HCEC 1CT (cell line): ENCODE measurements around the gene GREB1.
A peak's percentile ranks its signal among the peaks of the same experiment; 100 is the strongest.

Experiments
- DNase-seq: peaks from one replicate; pipeline ENCODE4 v3.0.0-alpha.2; 2017

Gene GREB1

DNA sequence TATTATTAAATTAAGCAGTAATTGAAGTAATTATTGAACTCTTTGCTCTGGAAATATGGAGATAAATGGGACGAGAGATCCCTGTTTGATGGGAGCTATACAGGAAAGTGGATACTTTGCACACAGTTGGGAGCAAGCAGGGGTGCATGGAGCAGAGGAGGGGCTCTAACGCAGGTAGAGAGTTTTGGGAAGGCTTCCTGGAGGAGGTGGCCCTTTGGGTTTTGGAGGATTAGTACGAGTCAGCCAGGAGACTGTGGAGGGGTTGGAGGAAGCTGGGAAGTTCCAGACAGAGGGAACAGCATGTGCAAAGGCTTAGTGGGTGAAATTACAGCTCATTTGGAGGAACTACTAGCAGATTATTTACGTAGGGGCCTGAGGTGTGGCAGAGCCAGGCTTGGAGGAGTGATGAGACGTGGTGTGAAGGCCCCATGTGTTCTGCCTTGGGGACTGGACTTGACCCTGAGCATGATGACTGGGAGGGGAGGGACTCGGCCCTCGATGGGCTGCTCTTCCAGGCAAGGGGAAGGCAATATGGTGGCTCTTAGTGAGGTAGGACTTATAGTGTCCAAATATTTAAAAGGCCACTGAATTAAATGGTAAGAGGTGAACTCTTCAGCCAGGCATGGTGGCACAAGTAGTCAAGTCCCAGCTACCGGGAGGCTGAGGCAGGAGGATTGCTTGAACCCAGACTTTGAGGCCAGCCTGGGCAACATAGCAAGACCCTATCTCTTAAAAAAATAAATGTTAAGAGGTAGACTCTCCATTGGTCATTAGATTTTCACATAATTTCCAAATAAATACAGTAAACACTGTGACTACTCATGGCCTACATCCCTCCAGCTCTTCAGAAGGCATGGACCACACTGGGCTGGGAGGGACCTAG is 30.2 kb downstream of the GREB1 start:
- DNase-seq: no peak

DNA sequence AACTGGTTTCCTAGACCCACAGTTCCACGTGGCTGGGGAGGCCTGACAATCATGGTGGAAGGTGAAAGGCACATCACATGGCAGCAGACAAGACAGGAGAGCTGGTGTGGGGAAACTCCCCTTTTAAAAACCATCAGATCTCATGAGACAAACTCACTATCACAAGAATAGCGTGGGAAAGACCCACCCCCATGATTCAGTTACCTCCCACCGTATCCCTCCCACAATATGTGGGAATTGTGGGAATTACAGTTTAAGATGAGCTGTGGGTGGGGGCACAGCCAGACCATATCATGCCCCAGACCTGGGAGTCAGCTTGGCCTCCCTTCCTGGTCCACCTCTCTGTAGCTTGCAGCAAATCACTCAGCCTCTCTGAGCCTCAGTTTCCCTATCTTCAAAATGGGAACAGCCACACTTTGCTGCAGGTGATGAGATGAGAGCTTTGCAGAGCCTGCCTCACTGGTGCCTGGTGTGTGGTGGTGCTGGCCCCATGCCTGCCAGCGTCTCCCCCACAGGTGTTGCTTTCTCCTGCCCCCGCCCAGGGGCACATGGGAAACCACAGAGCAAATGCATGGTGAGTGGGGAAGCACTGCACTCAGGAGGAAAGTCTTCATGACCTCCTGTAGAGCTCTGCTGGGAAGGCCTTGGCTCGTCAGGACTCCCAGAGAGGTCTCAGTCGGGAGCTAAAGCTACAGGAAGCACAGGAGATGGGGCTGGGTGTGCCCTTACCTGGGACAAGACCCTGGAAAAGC is 31.1 kb downstream of the GREB1 start:
- no peak for DNase-seq

DNA sequence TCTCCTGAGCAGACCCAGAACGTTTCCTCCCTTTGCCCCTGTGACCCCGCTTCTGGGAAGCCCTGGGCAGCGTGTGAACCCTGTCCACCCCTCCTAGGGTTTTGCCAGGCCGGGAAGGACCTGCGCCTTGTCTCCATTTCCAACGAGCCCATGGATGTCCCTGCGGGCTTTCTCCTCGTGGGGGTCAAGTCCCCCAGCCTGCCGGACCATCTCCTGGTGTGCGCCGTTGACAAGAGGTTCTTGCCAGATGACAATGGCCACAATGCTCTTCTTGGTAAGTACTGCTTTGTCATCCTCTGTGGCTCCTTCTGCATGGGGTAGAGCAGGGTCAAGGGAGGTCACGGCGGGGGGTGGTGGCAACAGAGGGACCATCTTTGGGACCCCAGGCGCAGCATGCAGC is 32.5 kb downstream of the GREB1 start:
- DNase-seq: no peak

DNA sequence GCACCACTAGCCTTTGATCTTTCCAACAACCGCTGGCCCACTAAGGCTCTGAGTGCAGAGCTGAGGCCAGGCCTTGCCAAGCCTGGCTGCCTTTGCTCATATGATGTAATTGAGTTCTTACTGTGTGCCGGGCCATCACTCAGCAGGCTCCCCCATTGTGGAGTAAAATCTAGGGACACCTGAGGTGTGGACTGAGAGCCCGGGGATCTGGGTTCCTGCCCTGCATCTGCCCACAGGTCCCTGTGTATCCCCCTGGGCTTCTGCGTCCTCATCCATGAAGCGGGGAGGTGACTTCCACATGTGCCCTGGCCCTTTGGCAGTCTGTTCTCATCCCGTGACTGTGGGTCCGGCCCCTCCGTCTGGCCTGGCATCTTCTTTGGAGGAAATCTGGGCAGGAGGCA is 33.8 kb downstream of the GREB1 start:
- no peak for DNase-seq

DNA sequence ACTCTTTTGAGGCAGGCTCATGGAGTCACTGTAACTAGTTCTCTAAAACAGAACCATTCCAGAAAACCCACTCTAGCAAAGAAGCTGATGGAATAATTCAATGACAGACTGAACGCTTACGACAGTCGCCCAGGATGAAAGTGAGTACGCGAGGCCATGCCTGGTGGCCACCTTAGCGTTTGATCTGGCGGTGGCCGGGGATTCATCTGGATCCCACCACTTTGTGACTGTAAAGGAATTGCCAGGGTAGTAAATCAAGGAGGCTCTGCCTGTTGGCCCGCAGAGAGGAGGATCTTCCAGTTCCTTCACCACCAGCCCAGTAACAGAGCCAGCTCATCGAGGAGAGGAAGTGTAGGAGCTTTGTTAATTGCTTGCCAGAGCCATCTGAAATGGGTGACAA is 34.6 kb downstream of the GREB1 start:
- no peak for DNase-seq

DNA sequence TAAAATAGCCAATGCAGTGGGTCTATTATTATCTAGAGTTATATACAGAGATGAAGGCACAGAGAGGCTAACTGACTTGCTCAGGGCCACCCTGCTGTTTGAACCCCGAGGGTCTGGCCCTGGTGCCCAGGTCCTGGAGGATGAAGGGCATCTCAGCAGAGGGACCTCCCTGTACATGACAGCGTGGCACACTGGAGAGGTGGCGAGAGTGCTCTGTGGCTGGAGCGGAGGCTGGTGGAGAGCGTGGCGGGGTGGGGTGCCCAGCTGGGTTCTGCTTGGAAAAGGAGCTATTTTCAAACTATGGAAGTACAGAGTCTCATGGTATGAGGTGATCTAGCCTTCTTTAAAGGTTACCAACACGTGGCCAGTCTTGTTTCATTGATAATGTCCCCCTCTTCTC is 35.8 kb downstream of the GREB1 start:
- DNase-seq: no peak

DNA sequence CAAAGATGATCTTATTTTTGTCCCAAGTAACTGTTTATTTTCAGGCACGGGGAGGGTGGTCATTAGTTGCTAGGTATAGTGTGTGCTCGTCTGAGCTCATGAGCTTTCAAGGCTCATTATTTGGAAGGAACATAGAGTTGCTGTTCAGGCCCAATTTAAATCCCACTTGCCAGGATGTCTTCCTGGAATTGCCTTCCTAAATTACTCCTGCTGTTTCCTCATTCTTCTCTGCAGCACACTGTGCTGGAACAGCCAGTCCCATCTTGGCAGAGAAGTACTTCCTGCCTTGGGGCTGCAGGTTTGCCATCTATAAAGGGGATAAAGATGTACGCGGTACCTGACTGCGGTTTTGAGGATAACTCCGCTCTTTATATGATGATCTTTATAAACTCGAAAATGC is 37.3 kb downstream of the GREB1 start:
- DNase-seq: no peak

DNA sequence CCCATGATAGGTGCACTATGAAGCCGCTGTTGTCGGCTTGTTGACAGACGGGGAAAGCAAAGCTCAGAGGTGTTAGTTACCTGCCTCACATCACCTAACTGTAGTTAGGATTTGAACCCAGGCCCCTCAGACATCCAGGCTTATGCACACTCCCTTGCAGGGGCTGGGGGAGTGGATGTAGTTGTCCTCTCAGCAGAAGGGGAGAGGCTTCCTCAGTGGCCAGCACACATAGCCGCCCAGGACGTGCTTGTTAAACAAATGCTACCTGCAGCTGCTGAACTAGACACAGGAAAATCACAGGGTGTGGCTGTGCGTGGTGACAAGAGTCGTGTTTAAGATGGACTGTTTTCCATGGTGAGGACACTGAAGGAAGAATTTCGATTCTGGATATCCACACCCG is 39.2 kb downstream of the GREB1 start:
- no peak for DNase-seq

DNA sequence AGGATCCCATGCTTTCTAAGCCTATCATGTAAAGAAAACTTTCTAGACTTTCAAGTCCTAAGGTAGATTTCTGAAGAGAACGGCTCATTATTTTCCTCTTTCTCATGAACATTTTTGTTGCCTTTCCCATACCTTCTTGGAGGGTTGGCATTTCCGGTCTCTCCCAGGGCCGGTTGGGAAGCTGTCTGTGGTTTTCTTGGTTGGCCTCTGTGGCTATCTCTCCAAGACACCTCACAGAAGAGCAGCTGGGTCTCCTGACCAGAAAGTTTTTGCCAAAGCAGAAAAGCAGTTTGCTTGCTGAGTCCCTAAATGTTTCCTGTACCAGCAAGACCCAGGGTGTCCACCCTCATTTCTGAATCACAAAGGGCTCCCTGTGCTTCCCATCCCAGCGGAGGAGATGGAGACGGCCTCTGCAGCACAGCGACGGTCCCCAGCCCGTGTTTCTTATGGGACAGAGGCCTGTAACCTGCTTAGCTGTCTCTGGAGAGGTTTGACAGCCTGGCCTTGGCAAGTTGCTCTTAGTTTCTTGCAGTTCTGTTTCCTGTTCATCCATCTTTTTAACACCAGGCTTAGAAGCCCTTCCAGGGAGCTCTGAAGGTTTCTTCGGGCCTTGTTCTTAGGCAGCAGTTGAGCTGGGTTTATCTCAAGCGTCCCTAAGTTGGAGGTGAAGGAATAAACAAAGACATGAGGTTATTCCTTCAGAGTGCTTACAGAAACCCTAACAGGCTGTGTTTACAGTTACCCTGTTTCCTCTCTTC is 39.8 kb downstream of the GREB1 start:
- DNase-seq: peak; percentile 46

DNA sequence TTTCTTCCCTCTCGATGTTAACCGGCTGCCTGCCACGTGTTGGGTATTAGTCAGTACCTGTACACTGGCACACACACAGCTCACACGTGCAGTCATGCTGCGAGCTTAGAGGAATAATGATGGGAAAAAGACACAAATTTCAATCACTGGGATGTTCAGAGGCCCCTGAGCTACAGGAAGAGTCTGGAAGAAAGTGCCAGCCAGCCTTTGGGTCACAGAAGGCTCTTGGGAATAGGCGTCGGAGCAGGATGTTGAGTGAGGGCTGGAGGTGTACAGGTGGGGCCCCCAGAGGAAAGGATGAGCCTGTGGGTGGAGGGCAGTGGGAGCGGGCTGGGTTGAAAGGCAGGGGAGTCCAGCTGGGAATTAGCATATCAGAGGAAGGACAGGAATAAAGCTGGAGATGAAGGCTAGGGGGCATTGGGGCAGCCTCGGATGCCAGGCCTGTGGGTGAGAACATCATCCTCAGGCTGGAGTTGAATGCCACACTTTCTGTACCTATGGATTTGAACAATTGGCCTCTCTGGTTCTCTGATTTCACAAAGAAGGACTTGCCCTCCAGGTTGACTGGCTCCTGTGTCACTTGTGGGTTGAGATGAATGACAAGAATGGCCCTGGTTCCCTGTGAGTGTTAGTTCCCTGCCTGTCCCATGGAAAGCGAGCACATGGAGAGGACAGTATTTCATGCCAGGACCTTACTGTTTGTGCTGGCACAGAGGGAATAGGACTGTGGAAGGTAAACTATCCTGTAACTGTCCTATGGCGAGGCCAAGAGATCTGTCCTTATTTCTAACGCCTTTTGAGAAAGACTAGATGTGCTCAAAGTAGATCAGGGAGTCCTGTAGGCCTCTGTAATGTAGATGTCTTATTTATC is 40.6 kb downstream of the GREB1 start:
- no peak for DNase-seq

DNA sequence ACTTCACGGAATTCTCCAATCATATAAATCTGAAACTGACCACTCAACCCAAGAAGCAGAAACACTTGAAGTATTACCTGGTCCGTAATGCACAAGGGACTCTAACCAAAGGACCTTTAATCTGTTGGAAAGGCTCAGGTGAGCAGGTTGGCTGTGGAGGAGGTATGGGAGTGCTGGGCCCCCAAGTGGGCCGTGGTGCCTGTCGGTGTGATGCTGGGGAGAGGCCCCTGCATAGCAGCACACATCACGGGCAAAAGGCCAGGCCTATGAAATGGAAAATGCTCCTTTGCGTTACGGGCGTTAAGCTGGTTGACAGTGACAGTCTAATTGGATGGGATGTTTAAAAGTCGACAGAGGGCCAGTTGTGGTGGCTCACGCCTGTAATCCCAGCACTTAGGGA is 42.6 kb downstream of the GREB1 start:
- no peak for DNase-seq

DNA sequence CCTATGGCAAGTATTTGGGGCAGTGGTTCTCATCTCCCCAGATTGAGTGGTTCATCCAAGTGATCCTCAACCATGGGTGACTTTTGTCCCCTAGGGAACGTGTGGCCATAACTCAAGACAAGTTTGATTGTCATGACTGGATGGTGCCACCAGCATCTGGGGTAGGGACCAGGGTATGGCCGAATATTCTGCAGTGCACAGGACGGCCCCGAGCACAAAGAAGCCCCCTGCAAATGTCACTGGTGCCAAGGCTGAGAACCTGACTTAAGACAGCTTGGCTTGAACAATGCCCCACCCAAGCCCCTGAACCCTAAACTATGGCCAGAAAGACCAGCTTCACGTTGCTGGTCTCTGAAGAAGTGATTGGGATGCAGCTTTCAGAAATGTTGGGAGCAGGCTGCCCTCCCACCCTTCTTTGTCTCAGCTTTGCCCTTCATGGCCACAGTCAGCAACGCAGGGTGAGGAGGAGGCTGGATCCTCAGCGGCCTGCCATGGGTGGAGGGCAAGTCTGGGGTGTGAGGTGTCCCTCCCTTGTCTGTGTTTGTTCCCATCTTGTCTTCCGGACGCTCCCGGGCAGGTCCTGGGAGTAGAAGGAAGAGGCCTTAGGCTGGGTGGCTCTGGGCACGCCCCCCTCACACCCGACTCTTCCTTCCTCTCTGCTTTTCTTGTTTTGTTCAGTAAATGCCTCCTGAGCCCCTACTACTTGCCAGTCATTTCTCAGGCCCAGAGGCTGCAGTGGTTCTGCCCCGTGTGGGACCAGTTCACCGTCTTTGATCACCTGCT is 43.4 kb downstream of the GREB1 start:
- no peak for DNase-seq

DNA sequence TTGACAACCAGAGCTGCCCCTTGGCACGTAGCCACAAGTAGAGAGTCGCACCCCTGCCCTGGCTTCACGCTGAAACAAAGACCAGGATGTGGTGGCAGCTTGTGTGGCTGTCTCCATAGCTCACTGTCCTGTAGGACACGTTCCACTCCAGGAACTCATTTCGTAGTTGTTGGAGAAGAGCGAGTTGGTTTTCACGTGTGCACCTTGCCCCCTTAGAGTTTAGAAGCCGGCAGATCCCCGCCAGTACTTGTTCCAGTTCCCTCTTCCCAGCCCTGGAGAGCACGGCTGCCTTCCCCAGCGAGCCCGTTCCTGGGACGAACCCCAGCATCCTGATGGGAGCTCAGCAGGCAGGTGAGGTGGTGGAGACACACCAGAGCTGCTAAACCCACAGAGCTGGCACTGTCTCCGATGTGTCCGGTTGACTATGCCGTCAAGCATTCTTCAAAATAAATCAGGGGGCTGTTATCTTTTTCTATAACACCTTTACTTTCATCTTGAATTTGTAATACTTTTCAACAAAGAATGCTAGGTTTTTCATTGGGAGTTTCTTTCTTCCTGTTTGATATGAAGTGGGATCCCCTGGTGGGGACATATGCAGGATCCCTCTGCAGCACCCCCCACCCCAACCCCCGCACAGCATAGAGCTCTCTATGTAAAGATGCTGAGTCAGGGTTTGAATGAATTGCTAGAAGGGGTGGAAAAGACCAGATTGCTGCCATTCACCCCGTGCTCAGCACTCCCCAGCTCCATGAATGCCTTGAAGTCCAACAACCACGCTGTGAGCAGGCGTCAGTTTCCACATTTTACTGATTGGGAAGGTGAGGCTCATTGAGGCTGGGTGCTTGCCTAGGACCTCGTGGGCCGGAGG is 44.5 kb downstream of the GREB1 start:
- no peak for DNase-seq

DNA sequence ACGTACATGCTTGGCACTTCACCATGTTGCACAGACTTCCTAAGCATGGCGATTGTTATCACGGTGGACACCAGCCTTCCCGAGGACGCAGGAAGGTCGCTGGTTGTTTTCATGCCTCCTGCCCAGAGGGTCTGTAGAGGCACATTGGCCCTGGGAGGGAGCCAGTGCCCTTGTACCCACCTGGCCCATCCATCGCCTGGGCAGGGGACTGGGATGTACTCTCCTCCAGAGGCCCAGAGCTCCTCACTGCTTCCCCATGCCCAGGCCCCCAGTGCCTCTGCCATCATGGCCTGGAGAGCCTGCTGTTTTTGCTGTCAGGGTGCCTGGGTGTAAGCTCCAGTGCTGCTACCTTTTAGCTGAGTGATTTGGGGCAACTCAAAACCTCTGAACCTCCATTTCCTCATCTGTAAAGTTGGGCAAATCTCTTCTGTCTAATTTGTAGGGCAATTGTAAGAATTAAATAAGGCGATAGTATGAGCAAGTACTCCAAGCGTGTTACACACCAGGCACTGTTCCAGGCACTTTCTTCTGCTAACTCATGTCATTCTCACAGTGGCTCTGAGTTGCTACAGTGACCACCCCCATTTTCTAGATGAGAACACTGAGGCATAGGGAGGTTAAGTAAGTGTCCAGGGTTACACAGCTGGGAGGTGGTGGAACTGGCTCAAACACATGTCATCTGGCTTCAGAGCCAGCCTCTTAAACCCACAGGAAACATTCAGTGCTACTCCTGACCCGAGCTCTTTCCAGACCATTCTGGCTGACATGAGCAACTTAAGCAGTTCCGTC is 45.3 kb downstream of the GREB1 start:
- no peak for DNase-seq

DNA sequence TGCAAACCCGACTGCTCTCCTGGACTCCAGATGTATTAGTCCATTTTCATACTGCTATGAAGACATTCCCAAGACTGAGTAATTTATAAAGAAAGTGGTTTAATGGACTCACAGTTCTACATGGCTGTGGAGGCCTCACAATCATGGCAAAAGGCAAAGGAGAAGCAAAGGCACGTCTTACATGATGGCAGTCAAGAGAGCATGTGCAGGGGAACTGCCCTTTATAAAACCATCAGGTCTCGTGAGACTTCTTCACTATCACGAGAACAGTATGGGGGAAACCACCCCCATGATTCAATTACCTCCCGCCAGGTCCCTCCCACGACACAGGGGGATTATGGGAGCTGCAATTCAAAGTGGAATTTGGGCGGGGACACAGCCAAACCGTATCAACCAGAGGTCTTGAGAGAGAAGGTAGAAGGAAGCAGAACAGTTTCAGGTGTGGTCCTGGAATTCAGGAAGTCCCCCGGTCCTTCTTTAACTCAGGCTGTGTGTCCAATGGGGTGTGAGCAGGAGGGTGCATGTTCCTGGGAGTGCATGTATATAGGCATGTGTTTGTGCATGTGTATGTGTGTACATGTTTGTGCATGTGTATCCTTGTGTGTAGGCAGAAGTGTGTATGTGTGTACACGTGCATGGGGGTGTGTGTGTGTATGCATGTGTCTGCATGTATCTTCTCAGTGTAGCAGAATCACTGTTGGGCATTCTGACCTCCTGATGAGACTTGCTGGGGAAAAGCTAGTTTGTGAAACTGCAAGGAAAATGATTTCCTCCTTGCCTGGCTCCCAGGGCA is 46.2 kb downstream of the GREB1 start:
- DNase-seq: no peak

DNA sequence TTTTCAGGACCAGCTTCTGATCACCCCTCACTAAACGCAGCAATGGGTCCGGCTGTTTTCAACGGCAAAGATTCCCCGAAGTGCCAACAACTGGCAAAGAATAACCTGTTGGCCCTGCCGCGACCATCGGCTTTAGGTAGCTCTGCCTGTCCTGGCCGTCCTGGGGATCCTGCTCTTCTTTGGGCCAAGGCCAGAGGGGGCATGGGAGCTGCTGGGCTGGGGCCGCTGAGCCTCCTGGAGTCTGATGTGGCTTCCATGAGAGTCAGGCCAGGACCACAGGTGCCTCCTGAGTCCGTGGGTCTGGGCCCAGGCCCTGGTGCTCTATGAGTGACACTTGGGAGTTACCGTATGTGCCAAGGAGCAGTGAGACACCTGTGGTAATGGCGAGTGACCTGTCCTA is 46.9 kb downstream of the GREB1 start:
- no peak for DNase-seq

DNA sequence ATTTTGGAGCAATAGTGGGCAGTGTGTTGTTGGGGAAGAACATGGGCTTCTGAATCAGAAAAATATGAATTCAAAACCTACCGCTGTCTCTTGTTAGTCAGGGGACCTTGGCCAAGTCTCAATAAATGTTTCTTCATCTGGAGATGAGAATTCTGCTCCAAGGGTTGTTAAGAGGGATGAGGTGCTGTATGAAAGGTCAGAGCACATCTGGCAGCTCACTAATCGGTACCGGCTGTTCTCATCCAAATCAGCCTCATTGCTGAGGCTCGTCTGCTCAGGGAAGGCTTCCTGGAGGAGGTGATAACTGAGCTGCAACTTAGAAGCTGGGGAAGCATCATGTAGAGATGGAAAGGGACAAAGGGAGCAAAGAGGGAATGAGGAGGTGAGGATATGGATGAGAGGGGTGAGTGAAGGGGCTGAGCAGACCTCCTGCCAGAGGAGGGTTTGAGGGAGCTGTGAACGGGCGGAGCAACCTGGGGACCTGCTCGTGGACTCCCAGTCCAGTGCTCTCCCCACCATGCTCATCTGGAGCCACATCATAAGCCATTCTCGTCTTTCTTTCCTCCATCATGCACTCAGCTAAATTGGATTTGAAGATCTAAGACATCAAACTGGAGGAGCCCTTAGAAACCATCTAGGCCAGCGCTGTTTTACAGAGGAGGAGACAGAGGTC is 47.4 kb downstream of the GREB1 start:
- DNase-seq: no peak
